ENCODE results near the gene PIP5K1B. TPM values are rescaled to one million over a fixed set of nuclear protein-coding genes. Genes with fewer than 3 reads are reported as not detected.
A peak's percentile ranks its signal among the peaks of the same experiment; 100 is the strongest.

PIP5K1B gene
- total and polyA plus RNA-seq, 2 donors (not counting 1 experiment from before 2014, with no cell fraction given), result 11.8 to 24.1 TPM

DNA sequence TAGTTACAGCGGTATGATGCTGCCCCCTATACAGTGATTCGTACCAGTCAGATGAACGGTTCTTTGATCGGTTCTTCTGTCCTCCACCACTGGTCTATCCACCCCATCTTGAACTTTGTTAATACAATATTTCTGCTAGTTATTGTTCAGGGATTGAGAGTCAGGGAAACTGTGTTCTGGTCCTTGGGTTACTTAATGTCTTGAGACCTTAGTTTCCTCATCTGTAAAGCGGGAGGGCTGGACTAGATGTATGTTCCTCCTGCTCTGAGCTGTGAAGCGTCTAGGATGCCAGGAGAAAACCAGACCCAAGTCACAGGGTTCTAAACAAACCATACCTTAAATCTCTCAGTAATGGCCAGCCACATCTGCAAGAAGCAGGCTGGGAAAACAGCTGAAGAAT lies 1.4 kb upstream of the PIP5K1B start:
- POLR2A ChIA-PET, result interaction anchor here (3.5 kb wide), 1 partner anchor 63 kb away, joined by 13 read pairs; no protein-coding TSS in a partner anchor
- H3K27me3 Mint-ChIP-seq, result no peaks in the 10 kb centered on the region
- intact Hi-C loops (cut with micrococcal nuclease), result loop anchor here (1.0 to 2.0 kb wide), 2 partner anchors 19 to 119 kb away; no protein-coding TSS in a partner anchor
- H3K27me3 ChIP-seq (replicated peaks in 1 of 4; ENCODE audit: control extremely low read depth in 1 of 4, control insufficient read depth in 3 of 4, insufficient read depth in 4 of 4, low read length in 3 of 4), result no peaks in the 10 kb centered on the region
- TF ChIP-seq, protein P1, sequence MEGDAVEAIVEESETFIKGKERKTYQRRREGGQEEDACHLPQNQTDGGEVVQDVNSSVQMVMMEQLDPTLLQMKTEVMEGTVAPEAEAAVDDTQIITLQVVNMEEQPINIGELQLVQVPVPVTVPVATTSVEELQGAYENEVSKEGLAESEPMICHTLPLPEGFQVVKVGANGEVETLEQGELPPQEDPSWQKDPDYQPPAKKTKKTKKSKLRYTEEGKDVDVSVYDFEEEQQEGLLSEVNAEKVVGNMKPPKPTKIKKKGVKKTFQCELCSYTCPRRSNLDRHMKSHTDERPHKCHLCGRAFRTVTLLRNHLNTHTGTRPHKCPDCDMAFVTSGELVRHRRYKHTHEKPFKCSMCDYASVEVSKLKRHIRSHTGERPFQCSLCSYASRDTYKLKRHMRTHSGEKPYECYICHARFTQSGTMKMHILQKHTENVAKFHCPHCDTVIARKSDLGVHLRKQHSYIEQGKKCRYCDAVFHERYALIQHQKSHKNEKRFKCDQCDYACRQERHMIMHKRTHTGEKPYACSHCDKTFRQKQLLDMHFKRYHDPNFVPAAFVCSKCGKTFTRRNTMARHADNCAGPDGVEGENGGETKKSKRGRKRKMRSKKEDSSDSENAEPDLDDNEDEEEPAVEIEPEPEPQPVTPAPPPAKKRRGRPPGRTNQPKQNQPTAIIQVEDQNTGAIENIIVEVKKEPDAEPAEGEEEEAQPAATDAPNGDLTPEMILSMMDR (IDR thresholded peaks at IDR 0.05), result no peak
- TF ChIP-seq EZH2 (IDR thresholded peaks at IDR 0.05; ENCODE audit: borderline replicate concordance, insufficient read depth, low read depth, low read length, poor library complexity, severe bottlenecking), result no peak
- no peak overlapping the region for H3K4me3 ChIP-seq (ENCODE audit: control extremely low read depth in 1 of 5, extremely low read depth in 1 of 5, insufficient read depth in 1 of 5, low read depth in 2 of 5, low read length in 4 of 5)
- H3K4me2 ChIP-seq (replicated peaks; ENCODE audit: low read depth, low read length, poor library complexity, severe bottlenecking), result peak overlapping the region; percentile 94
- no peaks in the 10 kb centered on the region for H3K9me3 ChIP-seq (ENCODE audit: control extremely low read depth in 1 of 3, control insufficient read depth in 2 of 3, insufficient read depth in 1 of 3, low read length in 2 of 3)
- no peaks in the 10 kb centered on the region for H3K36me3 ChIP-seq (replicated peaks in 1 of 2; ENCODE audit: control extremely low read depth in 1 of 2, control insufficient read depth in 1 of 2, extremely low read depth in 1 of 2, insufficient read depth in 2 of 2, low read length in 1 of 2)
- WGBS (ENCODE audit: insufficient coverage), result 60% methylated on average over 1 of the region's 6 CpGs
- no peak overlapping the region for H3K4me3 Mint-ChIP-seq
- peaks cover 41% of the 10 kb centered on the region for H3K4me1 Mint-ChIP-seq
- peak overlapping the region; percentile 84 for H2AFZ ChIP-seq (ENCODE audit: insufficient read depth, low read depth, low read length, poor library complexity, severe bottlenecking)
- no peak for ATAC-seq (ENCODE audit: low read depth)
- no peak overlapping the region for H3K27ac Mint-ChIP-seq
- CTCF ChIA-PET, result interaction anchor here (0.6 to 2.6 kb wide), 4 partner anchors 19 to 130 kb away, joined by 3 to 21 read pairs (median 5); a partner anchor contains a TSS
- H3K9me3 Mint-ChIP-seq (ENCODE audit: insufficient read depth), result no peaks in the 10 kb centered on the region
- H4K20me1 ChIP-seq (ENCODE audit: control insufficient read depth, insufficient read depth, low read length, poor library complexity, severe bottlenecking), result no peaks in the 10 kb centered on the region
- no peak for DNase-seq
- H3K79me2 ChIP-seq (ENCODE audit: control insufficient read depth, insufficient read depth, low read length), result peaks cover 11% of the 10 kb centered on the region
- no peak overlapping the region for H3K9ac ChIP-seq (ENCODE audit: low read length)
- H3K27ac ChIP-seq (ENCODE audit: low read length in 2 of 2), result no peak overlapping the region
- H3K4me1 ChIP-seq (ENCODE audit: control insufficient read depth in 2 of 2, insufficient read depth in 2 of 2, low read length in 2 of 2), result peaks cover 34 to 37% of the 10 kb centered on the region in 2 donors

DNA sequence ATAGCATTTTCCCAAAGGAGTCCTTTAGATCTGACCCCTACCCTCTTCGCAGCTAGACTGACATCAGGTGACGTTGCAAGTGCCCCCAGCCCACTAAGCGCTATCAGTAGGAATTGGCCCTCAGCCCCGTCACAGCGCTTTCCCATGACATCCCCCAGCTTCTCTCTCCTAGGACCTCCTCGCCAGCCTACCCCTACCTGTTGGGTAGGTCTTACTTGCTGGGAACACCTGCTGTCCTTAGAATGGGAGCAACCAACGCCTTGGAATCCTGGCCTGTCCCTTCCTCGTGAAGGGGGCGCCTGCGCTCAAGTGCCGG lies 584 bp upstream of the PIP5K1B start:
- Histone ChIP-seq H3K4me1 (ENCODE audit: control insufficient read depth in 2 of 2, insufficient read depth in 2 of 2, low read length in 2 of 2) (peaks cover 37 to 38% of the 10 kb centered on the region in 2 donors), H3K9ac (ENCODE audit: low read length) (peak overlapping the region; percentile 74), H3K36me3 (replicated peaks in 1 of 2; ENCODE audit: control extremely low read depth in 1 of 2, control insufficient read depth in 1 of 2, extremely low read depth in 1 of 2, insufficient read depth in 2 of 2, low read length in 1 of 2) (no peaks in the 10 kb centered on the region), H3K4me3 (ENCODE audit: control extremely low read depth in 1 of 5, extremely low read depth in 1 of 5, insufficient read depth in 1 of 5, low read depth in 2 of 5, low read length in 4 of 5) (peak overlapping the region; percentile 65 to 88 (median 78)), H3K79me2 (ENCODE audit: control insufficient read depth, insufficient read depth, low read length) (peaks cover 18% of the 10 kb centered on the region), H3K4me2 (replicated peaks; ENCODE audit: low read depth, low read length, poor library complexity, severe bottlenecking) (peak overlapping the region; percentile 94), H3K27ac (ENCODE audit: low read length in 2 of 2) (peak overlapping the region; percentile 49 to 63), H2AFZ (ENCODE audit: insufficient read depth, low read depth, low read length, poor library complexity, severe bottlenecking) (peak overlapping the region; percentile 84), H3K9me3 (ENCODE audit: control extremely low read depth in 1 of 3, control insufficient read depth in 2 of 3, insufficient read depth in 1 of 3, low read length in 2 of 3) (no peaks in the 10 kb centered on the region), H4K20me1 (ENCODE audit: control insufficient read depth, insufficient read depth, low read length, poor library complexity, severe bottlenecking) (no peaks in the 10 kb centered on the region), H3K27me3 (replicated peaks in 1 of 4; ENCODE audit: control extremely low read depth in 1 of 4, control insufficient read depth in 3 of 4, insufficient read depth in 4 of 4, low read length in 3 of 4) (no peaks in the 10 kb centered on the region)
- Mint-ChIP-seq H3K4me1 (peaks cover 45% of the 10 kb centered on the region), H3K4me3 (peak overlapping the region; percentile 87), H3K27ac (peak overlapping the region; percentile 83), H3K9me3 (ENCODE audit: insufficient read depth) (no peaks in the 10 kb centered on the region), H3K27me3 (no peaks in the 10 kb centered on the region)
- intact Hi-C loops (cut with micrococcal nuclease), result loop anchor here (1.0 to 2.0 kb wide), 2 partner anchors 20 to 120 kb away; no protein-coding TSS in a partner anchor
- CTCF ChIA-PET, result interaction anchor here (0.6 to 2.6 kb wide), 14 partner anchors 20 to 295 kb away, joined by 3 to 21 read pairs (median 3); a partner anchor contains a TSS
- TF ChIP-seq, protein P1 (IDR thresholded peaks at IDR 0.05), result no peak
- no peak for TF ChIP-seq EZH2 (IDR thresholded peaks at IDR 0.05; ENCODE audit: borderline replicate concordance, insufficient read depth, low read depth, low read length, poor library complexity, severe bottlenecking)
- ATAC-seq (ENCODE audit: low read depth) (no peak), DNase-seq (no peak)
- POLR2A ChIA-PET, result interaction anchor here (0.5 to 3.5 kb wide), 4 partner anchors 60 to 75 kb away, joined by 3 to 13 read pairs (median 4); a partner anchor contains a TSS
- 6% methylated on average over 11 of the region's 11 CpGs for WGBS (ENCODE audit: insufficient coverage)

Data from B cell (primary cell).